Panc1 (cell line): ENCODE measurements around the gene SLC16A5. TPM values are rescaled to one million over a fixed set of nuclear protein-coding genes. Genes with fewer than 3 reads are reported as not detected.

ENCODE experiments used
- ATAC-seq: fragments of 200-7000 bp; cut with Tn5 transposase; 2 replicates; pipeline ENCODE4 v1.9.1; 2020; ENCODE audit warnings: mild to moderate bottlenecking, moderate library complexity
- BruUV-seq: library from RNA; stranded (reverse); fragments of 400-500 nt; replicated peaks from 2 replicates; lab custom pipeline; 2021; lab: Mats Ljungman, UMichigan
- CTCF ChIA-PET: fragments of 300-600 bp; sonication (Branson Sonifier 250); formaldehyde crosslinking; loops from one replicate; lab custom pipeline; 2022; ENCODE audit warnings: antibody characterized with exemption; lab: Charles Lee
- POLR2A ChIA-PET: fragments of 300-600 bp; sonication (Branson Sonifier 250); formaldehyde crosslinking; loops from one replicate; lab custom pipeline; 2022; ENCODE audit warnings: antibody characterized with exemption; lab: Charles Lee
- DNase-seq: peaks from one replicate; pipeline ENCODE4 v3.0.0-alpha.2; 2010; ENCODE audit warnings: low read depth, low spot score
- H3K27ac ChIP-seq: 2 replicates; pipeline ENCODE4 v1.5.1; 2011; ENCODE audit warnings: mild to moderate bottlenecking, low read length, inconsistent platforms
- H3K27me3 ChIP-seq: fragments of 200-500 bp; sonication (Bioruptor generic); 2 replicates; pipeline ENCODE4 v1.6.0; 2014; ENCODE audit warnings: low read length, inconsistent platforms; ENCODE audit not compliant: control insufficient read depth, insufficient read depth
- H3K36me3 ChIP-seq: fragments of 200-500 bp; sonication (Bioruptor generic); 2 replicates; pipeline ENCODE4 v1.5.1; 2014; ENCODE audit warnings: inconsistent platforms, mild to moderate bottlenecking, low read length, moderate library complexity; ENCODE audit not compliant: control insufficient read depth, insufficient read depth
- H3K4me1 ChIP-seq: 2 replicates; pipeline ENCODE4 v1.5.1; 2011; ENCODE audit warnings: inconsistent platforms, mild to moderate bottlenecking, low read length, moderate library complexity; ENCODE audit not compliant: control insufficient read depth, insufficient read depth
- H3K4me3 ChIP-seq, 2 experiments: 2 replicates each; pipeline ENCODE4 v1.5.1; 2011 to 2012; ENCODE audit warnings: low read depth in 2 of 2, low read length in 2 of 2, mild to moderate bottlenecking in 2 of 2, inconsistent platforms in 1 of 2, moderate library complexity in 1 of 2
- H3K9me3 ChIP-seq: fragments of 200-500 bp; sonication (Bioruptor generic); 2 replicates; pipeline ENCODE4 v1.5.1; 2014; ENCODE audit warnings: low read depth, mild to moderate bottlenecking, inconsistent platforms, low read length, moderate library complexity; ENCODE audit not compliant: control insufficient read depth, insufficient read depth
- CTCF ChIP-seq: fragments of 450-650 bp; IDR thresholded peaks from 2 replicates; pipeline ENCODE4 v1.5.1; 2017; ENCODE audit warnings: mild to moderate bottlenecking
- POLR2AphosphoS5 ChIP-seq: IDR thresholded peaks from 2 replicates; pipeline ENCODE4 v1.6.1; 2012; ENCODE audit warnings: mild to moderate bottlenecking, low read depth, low read length, moderate library complexity
- REST ChIP-seq, 2 experiments: IDR thresholded peaks; 2 replicates each; pipeline ENCODE4 v1.6.1; 2011 to 2012; ENCODE audit warnings: low read depth in 2 of 2, control low read depth in 1 of 2, low read length in 1 of 2, mild to moderate bottlenecking in 1 of 2, moderate library complexity in 1 of 2; ENCODE audit not compliant: insufficient read depth in 1 of 2
- SIN3A ChIP-seq: IDR thresholded peaks from 2 replicates; pipeline ENCODE4 v1.6.1; 2012; ENCODE audit warnings: low read depth, mild to moderate bottlenecking, low read length, moderate library complexity, borderline replicate concordance; ENCODE audit not compliant: insufficient read depth
- TCF7L2 ChIP-seq: IDR thresholded peaks from 2 replicates; pipeline ENCODE4 v1.6.1; 2011; ENCODE audit warnings: mild to moderate bottlenecking, low read depth, low read length, inconsistent platforms
- in situ Hi-C: cut with HindIII; loops from 2 replicates; pipeline ENCODE4 v1.10.0; 2016; ENCODE audit warnings: low sequenced_read_pairs, low pct_unique_long_range_greater_than_20kb
- intact Hi-C: fragments of 100-400 bp; cut with micrococcal nuclease; formaldehyde crosslinking; loops from one replicate; pipeline ENCODE4 v1.10.0; 2022; ENCODE audit not compliant: unreplicated experiment
- total RNA-seq: library from RNA; stranded (reverse); gene quantifications from one replicate; pipeline ENCODE4 v1.2.1, GENCODE V29; 2021; ENCODE audit not compliant: unreplicated experiment

SLC16A5 gene
- total RNA-seq, 1 experiment from 2014 or later, result 46.6 TPM

GRCh38 chr17:75124041-75124818, 36.5 kb downstream of the SLC16A5 start:
- in situ Hi-C loops (no loop called here), intact Hi-C loops (no loop called here)

GRCh38 chr17:75124819-75125162, 37.0 kb downstream of the SLC16A5 start:
- ChIA-PET POLR2A (interaction anchor here (0.5 to 0.9 kb wide), 3 partner anchors 71 to 90 kb away, joined by 3 to 26 read pairs (median 3); no protein-coding TSS in a partner anchor), CTCF (interaction anchor here (1.9 kb wide), 1 partner anchor 11 kb away, joined by 8 read pairs; no protein-coding TSS in a partner anchor)
- no peaks in the 10 kb centered on the region for H3K36me3 ChIP-seq
- in situ Hi-C loops (no loop called here), intact Hi-C loops (no loop called here)
- H3K27ac ChIP-seq, result peak overlapping the region; percentile 90
- H3K9me3 ChIP-seq, result no peaks in the 10 kb centered on the region
- no peak overlapping the region for H3K4me3 ChIP-seq
- DNase-seq (no peak), ATAC-seq (peak; percentile 33)
- peaks cover 32% of the 10 kb centered on the region for H3K4me1 ChIP-seq
- H3K27me3 ChIP-seq, result no peaks in the 10 kb centered on the region
- BruUV-seq, result no TSS peak
- TF ChIP-seq POLR2AphosphoS5, result no peak
- TF ChIP-seq SIN3A, result no peak
- TF ChIP-seq CTCF, result no peak
- no peak for TF ChIP-seq TCF7L2
- TF ChIP-seq REST (IDR thresholded peaks at IDR 0.05; ENCODE audit: insufficient read depth in 1 of 2, low read depth in 2 of 2, low read length in 1 of 2), result no peak

More at GRCh38 chr17:75124041-75124818, 36.5 kb downstream of the SLC16A5 start:
- Histone ChIP-seq H3K4me1 (peaks cover 27% of the 10 kb centered on the region), H3K27ac (peak overlapping the region; percentile 90), H3K4me3 (no peak overlapping the region), H3K27me3 (no peaks in the 10 kb centered on the region), H3K36me3 (no peaks in the 10 kb centered on the region), H3K9me3 (no peaks in the 10 kb centered on the region)
- ATAC-seq (peak; percentile 94), DNase-seq (peak; percentile 89)
- ChIA-PET CTCF (interaction anchor here (0.8 to 1.9 kb wide), 2 partner anchors 10 to 65 kb away, joined by 4 to 8 read pairs; no protein-coding TSS in a partner anchor), POLR2A (interaction anchor here (0.6 to 0.9 kb wide), 3 partner anchors 10 to 89 kb away, joined by 3 to 26 read pairs (median 5); no protein-coding TSS in a partner anchor)
- no peak for TF ChIP-seq REST (IDR thresholded peaks at IDR 0.05; ENCODE audit: insufficient read depth in 1 of 2, low read depth in 2 of 2, low read length in 1 of 2)
- peak; percentile 66 for TF ChIP-seq POLR2AphosphoS5
- TF ChIP-seq TCF7L2, result 0 out of 2 replicates have a peak, but pooled peaks have one; percentile 32
- no TSS peak for BruUV-seq
